ENCODE data around the gene CACNA2D4.

DNA sequence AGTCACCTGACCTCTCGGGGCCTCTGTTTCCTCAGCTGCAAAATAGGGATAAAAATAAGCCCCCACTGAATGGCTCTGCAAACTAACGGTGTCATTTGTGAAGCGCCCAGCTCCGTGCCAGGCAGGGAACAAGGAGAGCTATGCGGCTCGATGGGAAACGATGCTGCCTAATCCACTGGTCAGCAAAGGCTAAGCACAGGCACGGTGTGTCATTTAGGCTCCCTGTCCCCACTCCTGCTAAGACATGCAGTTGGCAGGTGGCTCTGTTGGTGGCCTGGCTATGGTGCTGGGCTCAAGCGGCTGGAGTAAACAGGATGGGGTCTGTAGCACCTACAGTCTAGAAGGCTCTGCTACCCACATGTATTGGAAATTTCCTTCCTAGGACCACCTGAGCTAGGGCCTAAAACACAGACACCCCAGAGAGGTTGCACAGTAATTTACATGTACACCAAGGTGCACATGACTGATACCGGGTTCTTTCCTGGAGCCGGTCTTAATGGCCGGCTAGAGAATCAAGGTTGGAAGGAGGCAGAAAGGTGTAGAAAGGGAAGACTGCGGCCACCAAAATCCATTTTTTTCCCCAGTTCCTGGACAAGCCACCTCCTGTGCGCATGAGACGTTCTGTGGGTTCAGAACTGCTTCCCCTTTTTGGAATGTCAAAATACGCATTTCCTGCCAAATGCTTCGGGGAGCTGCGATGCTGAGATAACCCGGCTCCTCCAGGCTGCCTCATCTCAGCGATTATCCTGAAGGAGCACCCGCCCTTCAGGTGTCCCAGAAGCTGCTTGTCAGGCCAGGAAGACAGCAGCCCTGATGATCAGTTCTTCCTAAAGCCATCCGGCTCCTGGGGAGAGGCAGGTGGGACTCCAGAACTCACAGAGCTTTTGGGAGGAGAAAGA lies 1.0 kb downstream of the CACNA2D4 start:
- TF ChIP-seq, protein P1, sequence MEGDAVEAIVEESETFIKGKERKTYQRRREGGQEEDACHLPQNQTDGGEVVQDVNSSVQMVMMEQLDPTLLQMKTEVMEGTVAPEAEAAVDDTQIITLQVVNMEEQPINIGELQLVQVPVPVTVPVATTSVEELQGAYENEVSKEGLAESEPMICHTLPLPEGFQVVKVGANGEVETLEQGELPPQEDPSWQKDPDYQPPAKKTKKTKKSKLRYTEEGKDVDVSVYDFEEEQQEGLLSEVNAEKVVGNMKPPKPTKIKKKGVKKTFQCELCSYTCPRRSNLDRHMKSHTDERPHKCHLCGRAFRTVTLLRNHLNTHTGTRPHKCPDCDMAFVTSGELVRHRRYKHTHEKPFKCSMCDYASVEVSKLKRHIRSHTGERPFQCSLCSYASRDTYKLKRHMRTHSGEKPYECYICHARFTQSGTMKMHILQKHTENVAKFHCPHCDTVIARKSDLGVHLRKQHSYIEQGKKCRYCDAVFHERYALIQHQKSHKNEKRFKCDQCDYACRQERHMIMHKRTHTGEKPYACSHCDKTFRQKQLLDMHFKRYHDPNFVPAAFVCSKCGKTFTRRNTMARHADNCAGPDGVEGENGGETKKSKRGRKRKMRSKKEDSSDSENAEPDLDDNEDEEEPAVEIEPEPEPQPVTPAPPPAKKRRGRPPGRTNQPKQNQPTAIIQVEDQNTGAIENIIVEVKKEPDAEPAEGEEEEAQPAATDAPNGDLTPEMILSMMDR (conservative IDR thresholded peaks at IDR 0.05 in 1 of 2, IDR thresholded peaks at IDR 0.05 in 1 of 2; ENCODE audit: low read depth in 1 of 2, low read length in 2 of 2) = no peak
- TF ChIP-seq EZH2 (IDR thresholded peaks at IDR 0.05; ENCODE audit: low read length, missing control alignments) = no peak
